GM21367 (cell line): ENCODE measurements around the gene KRT20.
"Not testable (repeated sequence)": the region's sequence is repeated elsewhere in the genome, so short reads cannot be mapped to it uniquely, and the experiment has no call there.

Source experiments
- ATAC-seq: cut with Tn5 transposase; IDR thresholded peaks from one replicate; pipeline ENCODE4 v1.9.1; 2021; ENCODE audit not compliant: unreplicated experiment

The KRT20 gene

GRCh38 chr17:40884708-40885512 lies at the start of gene KRT20:
TSS of gene KRT20 (minus strand) at chr17:40885242. CDS start at chr17:40885185, 57 bp downstream.
- ATAC-seq: no peak

GRCh38 chr17:40932608-40933007 lies 47.6 kb upstream of the KRT20 start:
- no peak for ATAC-seq

DNA sequence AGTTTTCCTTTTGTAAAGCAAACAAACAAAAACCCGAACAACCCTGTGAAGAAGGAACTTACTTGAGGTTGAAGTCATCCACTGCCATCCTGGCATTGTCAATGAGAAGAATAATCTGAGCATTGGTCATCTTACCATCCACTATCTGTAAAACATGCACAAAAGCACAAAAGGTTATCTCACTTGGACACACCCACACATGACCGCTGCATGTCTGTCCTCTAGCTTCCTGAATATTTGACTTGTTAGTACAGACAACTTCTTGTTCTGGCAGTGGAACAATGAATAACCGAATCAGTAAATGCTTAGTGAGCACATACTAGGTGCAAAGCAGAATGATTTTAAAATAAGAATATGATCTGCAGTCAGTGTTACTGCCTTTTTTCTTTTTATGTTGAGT lies 46.3 kb upstream of the KRT20 start:
- no peak for ATAC-seq

DNA sequence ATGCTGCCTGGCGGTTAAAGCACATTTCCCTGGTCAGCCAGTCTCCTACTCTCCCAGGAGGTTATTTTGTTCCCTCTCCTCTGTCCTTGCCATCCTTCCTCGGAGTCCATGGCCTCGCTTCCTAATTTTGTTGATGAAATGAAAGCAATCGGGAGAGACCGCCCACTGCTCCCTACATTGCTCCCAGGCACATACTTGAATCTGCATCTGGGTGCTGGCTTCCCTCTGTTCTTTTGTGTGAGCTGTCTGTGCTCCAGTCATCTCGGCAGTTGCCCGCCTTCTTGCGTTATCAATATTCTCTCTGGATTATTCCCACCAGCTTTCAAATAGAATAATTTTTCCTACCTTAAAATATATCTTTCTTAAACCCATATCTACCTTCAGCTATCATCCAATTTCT lies 41.3 kb upstream of the KRT20 start:
- ATAC-seq: no peak

- ATAC-seq: no peak
Measured at GRCh38 chr17:40922239-40922638, 37.2 kb upstream of the KRT20 start.

- ATAC-seq: no peak
Measured at GRCh38 chr17:40921026-40921425, 36.0 kb upstream of the KRT20 start.

GRCh38 chr17:40917116-40917515 lies 32.1 kb upstream of the KRT20 start:
- not testable (repeated sequence) for ATAC-seq

- no peak for ATAC-seq
Measured at GRCh38 chr17:40916366-40916765, 31.3 kb upstream of the KRT20 start.

GRCh38 chr17:40915721-40916256 lies 30.7 kb upstream of the KRT20 start:
- ATAC-seq: no peak

- ATAC-seq: no peak
Measured at GRCh38 chr17:40915199-40915661, 30.2 kb upstream of the KRT20 start.

DNA sequence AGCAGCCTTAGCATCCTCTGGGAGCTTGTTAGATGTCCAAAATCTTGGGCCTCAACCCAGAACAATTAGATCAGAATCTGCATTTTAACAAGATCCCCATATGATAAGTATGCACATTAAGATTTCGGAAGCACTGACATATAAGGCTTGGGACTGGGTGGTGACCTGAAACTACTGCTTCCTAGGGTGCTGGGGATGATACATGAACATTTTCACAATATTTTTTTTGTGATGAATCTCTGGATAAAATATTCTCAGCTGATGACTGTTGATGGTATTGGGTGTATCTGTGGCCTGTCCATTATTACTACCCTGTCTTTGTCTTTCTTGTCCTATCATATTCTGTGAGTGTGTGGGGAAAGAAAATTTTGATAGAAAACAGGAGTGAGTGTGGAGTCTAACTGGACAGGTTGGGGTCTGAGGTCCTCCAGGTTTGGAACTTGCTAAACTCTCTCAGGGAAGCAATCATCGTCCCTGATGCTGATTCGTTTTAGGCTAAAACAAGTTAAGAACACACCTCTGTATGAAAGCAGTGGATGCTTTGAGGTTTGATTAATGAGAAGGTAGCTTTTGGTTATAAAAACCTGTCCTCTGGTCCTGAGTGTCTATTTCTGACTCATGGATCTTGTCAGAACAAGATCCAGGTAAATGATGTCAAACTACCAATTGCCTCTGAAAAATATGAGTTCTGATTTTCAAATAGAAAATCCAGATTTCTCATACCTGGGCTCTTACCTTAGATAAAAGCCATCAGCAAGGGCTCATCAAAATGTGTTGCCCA lies 29.2 kb upstream of the KRT20 start:
- no peak for ATAC-seq

GRCh38 chr17:40912486-40913210 lies 27.6 kb upstream of the KRT20 start:
- no peak for ATAC-seq

- ATAC-seq: no peak
Measured at GRCh38 chr17:40910441-40910841, 25.4 kb upstream of the KRT20 start.

- ATAC-seq: no peak
Measured at GRCh38 chr17:40909755-40910154, 24.7 kb upstream of the KRT20 start.

DNA sequence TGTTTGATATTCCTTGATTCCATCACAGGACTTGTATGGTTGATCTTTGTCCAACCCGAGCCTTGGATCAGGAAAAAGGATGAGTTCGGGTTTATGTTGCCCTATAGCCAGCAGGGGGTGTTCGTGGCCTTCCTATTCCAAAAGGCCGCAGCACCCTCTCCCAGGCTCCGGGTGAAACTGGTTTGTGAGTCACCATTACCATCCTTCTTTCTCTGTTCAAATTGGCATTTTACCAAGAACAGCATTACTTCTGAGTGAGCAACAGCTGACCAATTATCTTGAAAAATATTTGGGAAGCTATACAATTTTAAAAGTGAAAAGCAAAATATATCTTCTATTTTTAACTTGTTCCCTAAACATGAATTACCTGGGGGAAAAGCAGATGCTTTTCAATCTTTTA lies 24.3 kb upstream of the KRT20 start:
- no peak for ATAC-seq

GRCh38 chr17:40906613-40907012 lies 21.6 kb upstream of the KRT20 start:
- ATAC-seq: no peak

GRCh38 chr17:40905370-40905769 lies 20.3 kb upstream of the KRT20 start:
- no peak for ATAC-seq

DNA sequence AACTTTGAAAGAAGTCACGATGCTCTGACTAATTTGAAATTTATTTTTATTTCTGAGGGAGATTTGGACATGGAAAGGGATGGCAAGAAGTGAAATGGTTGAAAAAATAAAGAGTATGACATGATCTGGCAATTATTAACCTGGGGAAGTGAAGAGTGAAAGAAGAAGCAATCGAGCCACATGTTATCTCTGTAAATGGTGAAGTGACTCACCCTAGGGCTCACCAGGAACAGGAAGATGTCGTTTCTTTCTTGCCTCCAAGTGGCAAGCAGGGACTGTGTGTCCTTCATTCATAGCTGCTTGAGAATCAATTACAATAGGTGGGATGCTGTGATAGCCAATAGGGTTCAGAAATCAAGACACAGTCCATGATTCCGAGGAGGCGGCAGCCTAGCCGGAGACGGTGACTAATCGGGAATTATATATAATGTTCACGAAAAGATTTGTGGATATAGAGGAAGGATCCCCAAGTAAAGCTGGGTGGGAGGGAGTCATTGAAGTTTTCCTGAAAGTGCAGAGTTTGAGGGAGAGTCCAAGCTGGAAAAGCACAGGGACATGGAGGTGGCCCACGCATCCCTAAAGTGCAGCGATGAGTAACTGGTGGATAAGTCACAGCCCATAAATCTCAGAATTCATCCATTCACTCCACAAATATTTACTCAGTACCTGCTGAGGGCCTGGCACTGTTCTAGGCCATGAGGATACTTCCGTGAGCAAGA lies 18.2 kb upstream of the KRT20 start:
- ATAC-seq: no peak

- no peak for ATAC-seq
Measured at GRCh38 chr17:40902498-40902897, 17.5 kb upstream of the KRT20 start.

DNA sequence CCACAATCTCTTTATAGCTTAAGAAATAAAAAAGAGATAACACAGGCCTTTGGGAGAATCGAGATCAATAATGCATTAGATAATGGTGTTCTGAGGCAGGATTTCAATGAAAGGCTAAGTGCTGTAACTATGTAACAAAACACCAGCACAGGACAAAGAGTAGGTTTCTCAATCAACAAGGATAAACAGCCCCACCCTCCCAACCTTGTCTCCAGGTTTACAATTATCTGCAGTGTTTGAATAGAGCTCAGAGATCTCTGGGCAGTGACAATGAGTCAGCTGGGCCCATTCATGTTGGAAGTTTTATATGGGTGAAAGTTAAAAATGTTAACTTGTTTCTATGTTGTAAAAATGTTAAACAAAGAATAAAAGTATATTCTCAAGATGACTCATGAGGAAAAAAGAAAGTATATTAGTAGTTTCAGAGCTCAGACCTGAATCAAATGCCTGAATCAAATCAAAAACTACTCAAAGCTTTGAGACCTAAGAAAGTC lies 17.0 kb upstream of the KRT20 start:
- no peak for ATAC-seq
